Progenitor cell of endocrine pancreas (in vitro differentiated cells): ENCODE results near the gene NSUN7. TPM values are rescaled to one million over a fixed set of nuclear protein-coding genes. Genes with fewer than 3 reads are reported as not detected.

Experiments used
- DNase-seq: peaks from one replicate; pipeline ENCODE4 v3.0.0; 2021; ENCODE audit warnings: low spot score; ENCODE audit not compliant: unreplicated experiment
- H3K27ac Mint-ChIP-seq: 2 replicates; pipeline ENCODE4 v1.8.0; 2021; ENCODE audit warnings: mild to moderate bottlenecking, moderate library complexity, mixed read lengths
- H3K27me3 Mint-ChIP-seq: 2 replicates; pipeline ENCODE4 v1.8.0; 2021; ENCODE audit warnings: mixed read lengths
- H3K36me3 Mint-ChIP-seq: 2 replicates; pipeline ENCODE4 v1.8.0; 2022; ENCODE audit warnings: mixed read lengths; ENCODE audit not compliant: insufficient read depth
- H3K4me1 Mint-ChIP-seq: 2 replicates; pipeline ENCODE4 v1.8.0; 2021; ENCODE audit warnings: low read depth, mixed read lengths
- H3K4me3 Mint-ChIP-seq: 2 replicates; pipeline ENCODE4 v1.8.0; 2021; ENCODE audit warnings: low read depth, mild to moderate bottlenecking, moderate library complexity, mixed read lengths
- H3K9me3 Mint-ChIP-seq: 2 replicates; pipeline ENCODE4 v1.8.0; 2021; ENCODE audit warnings: low read depth, mixed read lengths
- CTCF ChIP-seq: fragments of 200-600 bp; sonication (generic); IDR thresholded peaks from one replicate; pipeline ENCODE4 v1.5.0; 2021; ENCODE audit warnings: antibody characterized with exemption, mild to moderate bottlenecking; ENCODE audit not compliant: unreplicated experiment
- total RNA-seq: library from RNA; stranded (reverse); gene quantifications from 2 replicates; pipeline ENCODE4 v1.2.1, GENCODE V29; 2021

Gene NSUN7
- total RNA-seq, 1 donor from 2014 or later, result 17.5 TPM

- no peak for TF ChIP-seq CTCF
- H3K4me3 Mint-ChIP-seq, result no peak overlapping the region
- H3K36me3 Mint-ChIP-seq, result no peaks in the 10 kb centered on the region
- no peak for DNase-seq
- H3K27ac Mint-ChIP-seq, result no peak overlapping the region
- H3K9me3 Mint-ChIP-seq, result no peaks in the 10 kb centered on the region
- no peaks in the 10 kb centered on the region for H3K27me3 Mint-ChIP-seq
- peaks cover 12% of the 10 kb centered on the region for H3K4me1 Mint-ChIP-seq
Observed at GRCh38 chr4:40730091-40730679, 19.6 kb upstream of the NSUN7 start.

GRCh38 chr4:40731361-40731760 lies 18.4 kb upstream of the NSUN7 start:
- H3K4me3 Mint-ChIP-seq, result no peak overlapping the region
- H3K27ac Mint-ChIP-seq, result no peak overlapping the region
- no peaks in the 10 kb centered on the region for H3K27me3 Mint-ChIP-seq
- no peaks in the 10 kb centered on the region for H3K36me3 Mint-ChIP-seq
- H3K4me1 Mint-ChIP-seq, result peaks cover 12% of the 10 kb centered on the region
- no peaks in the 10 kb centered on the region for H3K9me3 Mint-ChIP-seq
- TF ChIP-seq CTCF, result no peak
- no peak for DNase-seq

- H3K27me3 Mint-ChIP-seq, result no peaks in the 10 kb centered on the region
- no peak for TF ChIP-seq CTCF
- no peaks in the 10 kb centered on the region for H3K36me3 Mint-ChIP-seq
- no peaks in the 10 kb centered on the region for H3K9me3 Mint-ChIP-seq
- H3K27ac Mint-ChIP-seq, result peak overlapping the region; percentile 7
- no peak for DNase-seq
- peaks cover 12% of the 10 kb centered on the region for H3K4me1 Mint-ChIP-seq
- no peak overlapping the region for H3K4me3 Mint-ChIP-seq
Observed at GRCh38 chr4:40731792-40732245, 17.9 kb upstream of the NSUN7 start.

GRCh38 chr4:40733752-40734151 lies 16.0 kb upstream of the NSUN7 start:
- no peak overlapping the region for H3K4me3 Mint-ChIP-seq
- no peak for TF ChIP-seq CTCF
- H3K9me3 Mint-ChIP-seq, result no peaks in the 10 kb centered on the region
- no peaks in the 10 kb centered on the region for H3K36me3 Mint-ChIP-seq
- peaks cover 7% of the 10 kb centered on the region for H3K4me1 Mint-ChIP-seq
- no peak overlapping the region for H3K27ac Mint-ChIP-seq
- DNase-seq, result no peak
- H3K27me3 Mint-ChIP-seq, result no peaks in the 10 kb centered on the region

- Mint-ChIP-seq H3K4me1 (peaks cover 7% of the 10 kb centered on the region), H3K36me3 (no peaks in the 10 kb centered on the region), H3K27ac (no peak overlapping the region), H3K9me3 (no peaks in the 10 kb centered on the region), H3K27me3 (no peaks in the 10 kb centered on the region), H3K4me3 (no peak overlapping the region)
- no peak for DNase-seq
- TF ChIP-seq CTCF, result no peak
Observed at GRCh38 chr4:40734497-40734896, 15.3 kb upstream of the NSUN7 start.
